ENCODE results near the gene CNST. TPM values are rescaled to one million over a fixed set of nuclear protein-coding genes. Genes with fewer than 3 reads are reported as not detected.

The CNST gene
- total and polyA plus RNA-seq, 2 of the 13 experiments (the other 11 are each of a cell fraction or from before 2014, with no cell fraction given): 6.3 to 12.4 TPM

DNA sequence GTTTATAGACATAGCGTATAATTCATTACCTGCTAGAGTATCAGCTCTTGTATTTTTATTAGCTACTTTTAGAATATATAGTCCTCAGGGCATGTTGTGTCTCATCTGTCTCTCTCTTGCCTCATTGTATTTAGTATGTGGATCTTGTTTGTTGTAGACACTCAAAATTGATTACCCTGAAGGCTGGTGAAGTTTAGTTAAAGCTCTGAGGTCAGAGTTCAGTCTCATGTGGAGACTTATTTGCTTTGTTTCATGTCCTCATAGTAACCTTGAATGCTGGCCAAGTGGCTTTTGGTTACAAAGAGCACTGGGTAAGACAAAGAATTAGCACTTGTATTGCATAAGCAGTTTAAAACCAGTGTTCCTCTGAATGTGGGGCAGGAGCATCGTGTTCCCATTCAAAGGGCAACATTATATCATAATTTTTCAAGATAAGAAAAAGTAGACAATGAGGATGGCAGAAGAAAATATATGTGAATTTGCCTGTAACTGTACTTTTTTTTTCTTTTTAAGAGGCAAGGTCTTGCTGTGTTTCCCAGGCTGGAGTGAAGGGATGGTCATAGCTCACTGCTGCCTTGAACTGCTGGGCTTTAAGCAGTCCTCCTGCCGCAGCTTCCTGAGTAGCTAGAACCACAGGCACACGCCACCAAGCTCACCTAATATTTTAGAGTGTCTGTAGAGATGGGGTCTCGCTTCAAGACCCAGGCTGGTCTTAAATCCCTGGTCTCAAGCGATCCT lies 17.4 kb downstream of the CNST start (continued):
- TF ChIP-seq RBM22 (optimal IDR thresholded peaks at IDR 0.05; ENCODE audit: low read length) (no peak), HDAC2 (CRISPR knock-in tag; IDR thresholded peaks at IDR 0.05) (peak; percentile 94), ZNF589 (CRISPR knock-in tag; conservative IDR thresholded peaks at IDR 0.05) (no peak), HOXA5 (CRISPR knock-in tag; IDR thresholded peaks at IDR 0.05) (peak; percentile 81), FOXA1 (IDR thresholded peaks at IDR 0.05) (no peak), FOXA1 (CRISPR knock-in tag; IDR thresholded peaks at IDR 0.05) (peak; percentile 83), PCBP1 (IDR thresholded peaks at IDR 0.05; ENCODE audit: borderline replicate concordance, low read depth, low read length) (no peak), CBX5 (CRISPR knock-in tag; IDR thresholded peaks at IDR 0.05; ENCODE audit: borderline replicate concordance) (no peak), RCOR2 (CRISPR knock-in tag; IDR thresholded peaks at IDR 0.05) (peak; percentile 94), SALL2 (CRISPR knock-in tag; IDR thresholded peaks at IDR 0.05) (0 out of 2 replicates have a peak, but pooled peaks have one; percentile 26), GLI4 (CRISPR knock-in tag; IDR thresholded peaks at IDR 0.05; ENCODE audit: borderline replicate concordance) (no peak)
- TF ChIP-seq, protein P1, sequence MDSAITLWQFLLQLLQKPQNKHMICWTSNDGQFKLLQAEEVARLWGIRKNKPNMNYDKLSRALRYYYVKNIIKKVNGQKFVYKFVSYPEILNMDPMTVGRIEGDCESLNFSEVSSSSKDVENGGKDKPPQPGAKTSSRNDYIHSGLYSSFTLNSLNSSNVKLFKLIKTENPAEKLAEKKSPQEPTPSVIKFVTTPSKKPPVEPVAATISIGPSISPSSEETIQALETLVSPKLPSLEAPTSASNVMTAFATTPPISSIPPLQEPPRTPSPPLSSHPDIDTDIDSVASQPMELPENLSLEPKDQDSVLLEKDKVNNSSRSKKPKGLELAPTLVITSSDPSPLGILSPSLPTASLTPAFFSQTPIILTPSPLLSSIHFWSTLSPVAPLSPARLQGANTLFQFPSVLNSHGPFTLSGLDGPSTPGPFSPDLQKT (CRISPR knock-in tag; IDR thresholded peaks at IDR 0.05; ENCODE audit: borderline replicate concordance): no peak
- TF ChIP-seq, protein P2, sequence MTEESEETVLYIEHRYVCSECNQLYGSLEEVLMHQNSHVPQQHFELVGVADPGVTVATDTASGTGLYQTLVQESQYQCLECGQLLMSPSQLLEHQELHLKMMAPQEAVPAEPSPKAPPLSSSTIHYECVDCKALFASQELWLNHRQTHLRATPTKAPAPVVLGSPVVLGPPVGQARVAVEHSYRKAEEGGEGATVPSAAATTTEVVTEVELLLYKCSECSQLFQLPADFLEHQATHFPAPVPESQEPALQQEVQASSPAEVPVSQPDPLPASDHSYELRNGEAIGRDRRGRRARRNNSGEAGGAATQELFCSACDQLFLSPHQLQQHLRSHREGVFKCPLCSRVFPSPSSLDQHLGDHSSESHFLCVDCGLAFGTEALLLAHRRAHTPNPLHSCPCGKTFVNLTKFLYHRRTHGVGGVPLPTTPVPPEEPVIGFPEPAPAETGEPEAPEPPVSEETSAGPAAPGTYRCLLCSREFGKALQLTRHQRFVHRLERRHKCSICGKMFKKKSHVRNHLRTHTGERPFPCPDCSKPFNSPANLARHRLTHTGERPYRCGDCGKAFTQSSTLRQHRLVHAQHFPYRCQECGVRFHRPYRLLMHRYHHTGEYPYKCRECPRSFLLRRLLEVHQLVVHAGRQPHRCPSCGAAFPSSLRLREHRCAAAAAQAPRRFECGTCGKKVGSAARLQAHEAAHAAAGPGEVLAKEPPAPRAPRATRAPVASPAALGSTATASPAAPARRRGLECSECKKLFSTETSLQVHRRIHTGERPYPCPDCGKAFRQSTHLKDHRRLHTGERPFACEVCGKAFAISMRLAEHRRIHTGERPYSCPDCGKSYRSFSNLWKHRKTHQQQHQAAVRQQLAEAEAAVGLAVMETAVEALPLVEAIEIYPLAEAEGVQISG (CRISPR knock-in tag; IDR thresholded peaks at IDR 0.05): 0 out of 2 replicates have a peak, but pooled peaks have one; percentile 60
- TF ChIP-seq, protein P3, sequence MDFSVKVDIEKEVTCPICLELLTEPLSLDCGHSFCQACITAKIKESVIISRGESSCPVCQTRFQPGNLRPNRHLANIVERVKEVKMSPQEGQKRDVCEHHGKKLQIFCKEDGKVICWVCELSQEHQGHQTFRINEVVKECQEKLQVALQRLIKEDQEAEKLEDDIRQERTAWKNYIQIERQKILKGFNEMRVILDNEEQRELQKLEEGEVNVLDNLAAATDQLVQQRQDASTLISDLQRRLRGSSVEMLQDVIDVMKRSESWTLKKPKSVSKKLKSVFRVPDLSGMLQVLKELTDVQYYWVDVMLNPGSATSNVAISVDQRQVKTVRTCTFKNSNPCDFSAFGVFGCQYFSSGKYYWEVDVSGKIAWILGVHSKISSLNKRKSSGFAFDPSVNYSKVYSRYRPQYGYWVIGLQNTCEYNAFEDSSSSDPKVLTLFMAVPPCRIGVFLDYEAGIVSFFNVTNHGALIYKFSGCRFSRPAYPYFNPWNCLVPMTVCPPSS (IDR thresholded peaks at IDR 0.05): no peak
- TF ChIP-seq, protein P4, sequence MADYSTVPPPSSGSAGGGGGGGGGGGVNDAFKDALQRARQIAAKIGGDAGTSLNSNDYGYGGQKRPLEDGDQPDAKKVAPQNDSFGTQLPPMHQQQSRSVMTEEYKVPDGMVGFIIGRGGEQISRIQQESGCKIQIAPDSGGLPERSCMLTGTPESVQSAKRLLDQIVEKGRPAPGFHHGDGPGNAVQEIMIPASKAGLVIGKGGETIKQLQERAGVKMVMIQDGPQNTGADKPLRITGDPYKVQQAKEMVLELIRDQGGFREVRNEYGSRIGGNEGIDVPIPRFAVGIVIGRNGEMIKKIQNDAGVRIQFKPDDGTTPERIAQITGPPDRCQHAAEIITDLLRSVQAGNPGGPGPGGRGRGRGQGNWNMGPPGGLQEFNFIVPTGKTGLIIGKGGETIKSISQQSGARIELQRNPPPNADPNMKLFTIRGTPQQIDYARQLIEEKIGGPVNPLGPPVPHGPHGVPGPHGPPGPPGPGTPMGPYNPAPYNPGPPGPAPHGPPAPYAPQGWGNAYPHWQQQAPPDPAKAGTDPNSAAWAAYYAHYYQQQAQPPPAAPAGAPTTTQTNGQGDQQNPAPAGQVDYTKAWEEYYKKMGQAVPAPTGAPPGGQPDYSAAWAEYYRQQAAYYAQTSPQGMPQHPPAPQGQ (CRISPR knock-in tag; IDR thresholded peaks at IDR 0.05; ENCODE audit: borderline replicate concordance): no peak; the same call in 1 of the 2 replicates
- TF ChIP-seq, protein P5, sequence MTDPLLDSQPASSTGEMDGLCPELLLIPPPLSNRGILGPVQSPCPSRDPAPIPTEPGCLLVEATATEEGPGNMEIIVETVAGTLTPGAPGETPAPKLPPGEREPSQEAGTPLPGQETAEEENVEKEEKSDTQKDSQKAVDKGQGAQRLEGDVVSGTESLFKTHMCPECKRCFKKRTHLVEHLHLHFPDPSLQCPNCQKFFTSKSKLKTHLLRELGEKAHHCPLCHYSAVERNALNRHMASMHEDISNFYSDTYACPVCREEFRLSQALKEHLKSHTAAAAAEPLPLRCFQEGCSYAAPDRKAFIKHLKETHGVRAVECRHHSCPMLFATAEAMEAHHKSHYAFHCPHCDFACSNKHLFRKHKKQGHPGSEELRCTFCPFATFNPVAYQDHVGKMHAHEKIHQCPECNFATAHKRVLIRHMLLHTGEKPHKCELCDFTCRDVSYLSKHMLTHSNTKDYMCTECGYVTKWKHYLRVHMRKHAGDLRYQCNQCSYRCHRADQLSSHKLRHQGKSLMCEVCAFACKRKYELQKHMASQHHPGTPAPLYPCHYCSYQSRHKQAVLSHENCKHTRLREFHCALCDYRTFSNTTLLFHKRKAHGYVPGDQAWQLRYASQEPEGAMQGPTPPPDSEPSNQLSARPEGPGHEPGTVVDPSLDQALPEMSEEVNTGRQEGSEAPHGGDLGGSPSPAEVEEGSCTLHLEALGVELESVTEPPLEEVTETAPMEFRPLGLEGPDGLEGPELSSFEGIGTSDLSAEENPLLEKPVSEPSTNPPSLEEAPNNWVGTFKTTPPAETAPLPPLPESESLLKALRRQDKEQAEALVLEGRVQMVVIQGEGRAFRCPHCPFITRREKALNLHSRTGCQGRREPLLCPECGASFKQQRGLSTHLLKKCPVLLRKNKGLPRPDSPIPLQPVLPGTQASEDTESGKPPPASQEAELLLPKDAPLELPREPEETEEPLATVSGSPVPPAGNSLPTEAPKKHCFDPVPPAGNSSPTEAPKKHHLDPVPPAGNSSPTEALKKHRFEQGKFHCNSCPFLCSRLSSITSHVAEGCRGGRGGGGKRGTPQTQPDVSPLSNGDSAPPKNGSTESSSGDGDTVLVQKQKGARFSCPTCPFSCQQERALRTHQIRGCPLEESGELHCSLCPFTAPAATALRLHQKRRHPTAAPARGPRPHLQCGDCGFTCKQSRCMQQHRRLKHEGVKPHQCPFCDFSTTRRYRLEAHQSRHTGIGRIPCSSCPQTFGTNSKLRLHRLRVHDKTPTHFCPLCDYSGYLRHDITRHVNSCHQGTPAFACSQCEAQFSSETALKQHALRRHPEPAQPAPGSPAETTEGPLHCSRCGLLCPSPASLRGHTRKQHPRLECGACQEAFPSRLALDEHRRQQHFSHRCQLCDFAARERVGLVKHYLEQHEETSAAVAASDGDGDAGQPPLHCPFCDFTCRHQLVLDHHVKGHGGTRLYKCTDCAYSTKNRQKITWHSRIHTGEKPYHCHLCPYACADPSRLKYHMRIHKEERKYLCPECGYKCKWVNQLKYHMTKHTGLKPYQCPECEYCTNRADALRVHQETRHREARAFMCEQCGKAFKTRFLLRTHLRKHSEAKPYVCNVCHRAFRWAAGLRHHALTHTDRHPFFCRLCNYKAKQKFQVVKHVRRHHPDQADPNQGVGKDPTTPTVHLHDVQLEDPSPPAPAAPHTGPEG (CRISPR knock-in tag; IDR thresholded peaks at IDR 0.05): peak; percentile 52; the same call in 1 of the 2 replicates

Measured in HepG2 (cell line).